SK-N-MC (cell line): Measurements from ENCODE around the gene RIPPLY3.
"Not testable (repeated sequence)": the region's sequence is repeated elsewhere in the genome, so short reads cannot be mapped to it uniquely, and the experiment has no call there.

ENCODE experiments used
- EZH2 ChIP-seq: fragments of 200-600 bp; sonication (generic); IDR thresholded peaks from one replicate; pipeline ENCODE4 v1.6.1; 2017; ENCODE audit warnings: antibody characterized with exemption
- FOXP2 ChIP-seq: optimal IDR thresholded peaks from 2 replicates; pipeline ENCODE3; 2011; ENCODE audit warnings: mild to moderate bottlenecking, moderate library complexity; ENCODE audit not compliant: insufficient read depth; ENCODE audit errors: extremely low read length, control extremely low read depth
- POLR2AphosphoS5 ChIP-seq: IDR thresholded peaks from 2 replicates; pipeline ENCODE4 v1.6.1; 2012; ENCODE audit warnings: mild to moderate bottlenecking, low read depth, low read length, borderline replicate concordance

DNA sequence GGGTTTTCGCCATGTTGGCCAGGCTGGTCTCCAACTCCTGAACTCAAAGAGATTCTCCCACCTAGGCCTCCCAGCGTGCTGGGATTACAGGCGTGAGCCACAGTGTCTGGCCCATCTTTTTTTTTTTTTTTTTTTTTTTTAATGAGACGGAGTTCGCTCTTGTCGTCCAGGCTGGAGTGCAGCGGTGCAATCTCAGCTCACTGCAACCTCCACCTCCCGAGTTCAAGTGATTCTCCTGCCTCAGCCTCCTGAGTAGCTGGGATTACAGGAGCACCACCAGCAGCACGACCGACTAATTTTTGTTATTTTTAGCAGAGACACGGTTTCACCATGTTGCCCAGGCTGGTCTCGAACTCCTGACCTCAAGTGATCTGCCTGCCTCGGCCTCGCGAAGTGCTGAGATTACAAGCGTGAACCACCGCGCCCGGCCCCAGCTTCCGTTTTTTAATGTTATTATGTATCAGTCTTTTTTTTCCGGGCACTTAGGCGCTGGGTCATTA, 17.3 kb upstream of the RIPPLY3 start:
- TF ChIP-seq POLR2AphosphoS5, EZH2, FOXP2: not testable (repeated sequence)
